NAMALWA (cell line): ENCODE results near the gene MAGI2.

ENCODE experiments used
- DNase-seq: peaks from one replicate; pipeline ENCODE4 v3.0.0-alpha.2; 2015; ENCODE audit warnings: low spot score

Gene MAGI2

GRCh38 chr7:78734626-78735025 lies 718.8 kb downstream of the MAGI2 start:
- DNase-seq: no peak

- DNase-seq: no peak
These were observed 733.4 kb downstream of the MAGI2 start for GRCh38 chr7:78720066-78720465.

GRCh38 chr7:78718212-78718611 lies 735.3 kb downstream of the MAGI2 start:
- no peak for DNase-seq

GRCh38 chr7:78716876-78717275 lies 736.6 kb downstream of the MAGI2 start:
- no peak for DNase-seq

GRCh38 chr7:78714356-78714755 lies 739.1 kb downstream of the MAGI2 start:
- DNase-seq: no peak

- DNase-seq: no peak
These were observed 741.4 kb downstream of the MAGI2 start for GRCh38 chr7:78712111-78712510.

GRCh38 chr7:78709658-78710057 lies 743.8 kb downstream of the MAGI2 start:
- no peak for DNase-seq

- no peak for DNase-seq
These were observed 749.0 kb downstream of the MAGI2 start for GRCh38 chr7:78704504-78704903.

GRCh38 chr7:78703391-78703790 lies 750.1 kb downstream of the MAGI2 start:
- no peak for DNase-seq

- no peak for DNase-seq
These were observed 750.7 kb downstream of the MAGI2 start for GRCh38 chr7:78702770-78703169.

GRCh38 chr7:78695826-78696225 lies 757.6 kb downstream of the MAGI2 start:
- no peak for DNase-seq

GRCh38 chr7:78691584-78691983 lies 761.9 kb downstream of the MAGI2 start:
- peak; percentile 38 for DNase-seq

GRCh38 chr7:78690174-78690573 lies 763.3 kb downstream of the MAGI2 start:
- DNase-seq: no peak

GRCh38 chr7:78688376-78688775 lies 765.1 kb downstream of the MAGI2 start:
- DNase-seq: no peak

GRCh38 chr7:78686189-78686588 lies 767.3 kb downstream of the MAGI2 start:
- no peak for DNase-seq

- no peak for DNase-seq
These were observed 769.3 kb downstream of the MAGI2 start for GRCh38 chr7:78684201-78684600.

GRCh38 chr7:78683566-78683965 lies 769.9 kb downstream of the MAGI2 start:
- DNase-seq: no peak

- DNase-seq: no peak
These were observed 774.2 kb downstream of the MAGI2 start for GRCh38 chr7:78679112-78679876.

- no peak for DNase-seq
These were observed 776.1 kb downstream of the MAGI2 start for GRCh38 chr7:78677391-78677790.

GRCh38 chr7:78675511-78675910 lies 778.0 kb downstream of the MAGI2 start:
- no peak for DNase-seq

GRCh38 chr7:78673272-78673671 lies 780.2 kb downstream of the MAGI2 start:
- DNase-seq: no peak

GRCh38 chr7:78662939-78663338 lies 790.5 kb downstream of the MAGI2 start:
- DNase-seq: no peak

GRCh38 chr7:78649976-78650375 lies 803.5 kb downstream of the MAGI2 start:
- no peak for DNase-seq

- DNase-seq: no peak
These were observed 804.2 kb downstream of the MAGI2 start for GRCh38 chr7:78649236-78649635.
